ENCODE measurements around the gene ODR4.

DNA sequence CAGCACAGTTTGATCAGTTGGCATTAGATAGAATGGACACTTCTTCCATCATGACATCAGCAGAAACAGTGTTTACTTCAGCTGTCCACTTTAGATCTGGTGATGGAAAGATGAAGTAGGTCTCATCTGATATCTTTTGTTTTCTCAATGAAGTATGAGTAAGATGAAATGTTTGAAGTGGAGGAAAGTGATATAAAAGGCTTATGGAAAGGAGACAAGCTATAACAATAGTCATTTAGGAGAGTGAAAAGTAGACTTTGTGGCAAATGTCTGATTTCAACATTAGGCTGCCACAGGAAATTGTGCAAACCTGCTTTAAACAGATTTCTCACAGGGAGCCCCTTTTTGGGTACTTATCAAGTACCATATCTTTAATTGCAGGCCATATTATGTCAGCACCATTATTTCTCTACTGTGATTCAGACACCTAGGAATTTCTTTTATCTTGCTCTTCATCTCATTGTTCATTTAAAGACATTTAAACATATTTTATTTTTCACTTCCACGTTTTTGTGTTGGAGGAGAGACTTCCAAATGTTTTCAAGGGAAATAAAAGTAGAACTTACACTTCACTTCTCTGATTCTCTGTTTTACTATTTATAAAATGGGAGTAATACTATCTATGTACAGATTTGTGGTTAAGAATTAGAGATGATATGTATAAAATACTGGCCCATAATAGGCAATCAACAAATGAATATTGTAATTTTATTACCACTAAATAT is 67.2 kb downstream of the ODR4 start:
- TF ChIP-seq, protein P1, sequence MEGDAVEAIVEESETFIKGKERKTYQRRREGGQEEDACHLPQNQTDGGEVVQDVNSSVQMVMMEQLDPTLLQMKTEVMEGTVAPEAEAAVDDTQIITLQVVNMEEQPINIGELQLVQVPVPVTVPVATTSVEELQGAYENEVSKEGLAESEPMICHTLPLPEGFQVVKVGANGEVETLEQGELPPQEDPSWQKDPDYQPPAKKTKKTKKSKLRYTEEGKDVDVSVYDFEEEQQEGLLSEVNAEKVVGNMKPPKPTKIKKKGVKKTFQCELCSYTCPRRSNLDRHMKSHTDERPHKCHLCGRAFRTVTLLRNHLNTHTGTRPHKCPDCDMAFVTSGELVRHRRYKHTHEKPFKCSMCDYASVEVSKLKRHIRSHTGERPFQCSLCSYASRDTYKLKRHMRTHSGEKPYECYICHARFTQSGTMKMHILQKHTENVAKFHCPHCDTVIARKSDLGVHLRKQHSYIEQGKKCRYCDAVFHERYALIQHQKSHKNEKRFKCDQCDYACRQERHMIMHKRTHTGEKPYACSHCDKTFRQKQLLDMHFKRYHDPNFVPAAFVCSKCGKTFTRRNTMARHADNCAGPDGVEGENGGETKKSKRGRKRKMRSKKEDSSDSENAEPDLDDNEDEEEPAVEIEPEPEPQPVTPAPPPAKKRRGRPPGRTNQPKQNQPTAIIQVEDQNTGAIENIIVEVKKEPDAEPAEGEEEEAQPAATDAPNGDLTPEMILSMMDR (IDR thresholded peaks at IDR 0.05), result no peak
- TF ChIP-seq POLR2AphosphoS5 (IDR thresholded peaks at IDR 0.05), result no peak
- no peak for TF ChIP-seq EP300 (IDR thresholded peaks at IDR 0.05)
- TF ChIP-seq POLR2A (IDR thresholded peaks at IDR 0.05), result no peak
